Measurements from ENCODE around the gene ZNF319. TPM values are rescaled to one million over a fixed set of nuclear protein-coding genes. Genes with fewer than 3 reads are reported as not detected.

ZNF319 gene
- 2.5 and 11.7 TPM in 2 replicates for total RNA-seq

GRCh38 chr16:57999971-58000705, at the start of gene ZNF319:
Gene ZNF319 (minus strand): TSS chr16:58000672. CDS start chr16:57998265, 2,407 bp downstream.

GRCh38 chr16:58025351-58026138, 25.1 kb upstream of the ZNF319 start, which contains the start of gene MMP15:
Gene MMP15 (plus strand): TSS chr16:58025754. CDS start chr16:58026351, 597 bp downstream.

DNA sequence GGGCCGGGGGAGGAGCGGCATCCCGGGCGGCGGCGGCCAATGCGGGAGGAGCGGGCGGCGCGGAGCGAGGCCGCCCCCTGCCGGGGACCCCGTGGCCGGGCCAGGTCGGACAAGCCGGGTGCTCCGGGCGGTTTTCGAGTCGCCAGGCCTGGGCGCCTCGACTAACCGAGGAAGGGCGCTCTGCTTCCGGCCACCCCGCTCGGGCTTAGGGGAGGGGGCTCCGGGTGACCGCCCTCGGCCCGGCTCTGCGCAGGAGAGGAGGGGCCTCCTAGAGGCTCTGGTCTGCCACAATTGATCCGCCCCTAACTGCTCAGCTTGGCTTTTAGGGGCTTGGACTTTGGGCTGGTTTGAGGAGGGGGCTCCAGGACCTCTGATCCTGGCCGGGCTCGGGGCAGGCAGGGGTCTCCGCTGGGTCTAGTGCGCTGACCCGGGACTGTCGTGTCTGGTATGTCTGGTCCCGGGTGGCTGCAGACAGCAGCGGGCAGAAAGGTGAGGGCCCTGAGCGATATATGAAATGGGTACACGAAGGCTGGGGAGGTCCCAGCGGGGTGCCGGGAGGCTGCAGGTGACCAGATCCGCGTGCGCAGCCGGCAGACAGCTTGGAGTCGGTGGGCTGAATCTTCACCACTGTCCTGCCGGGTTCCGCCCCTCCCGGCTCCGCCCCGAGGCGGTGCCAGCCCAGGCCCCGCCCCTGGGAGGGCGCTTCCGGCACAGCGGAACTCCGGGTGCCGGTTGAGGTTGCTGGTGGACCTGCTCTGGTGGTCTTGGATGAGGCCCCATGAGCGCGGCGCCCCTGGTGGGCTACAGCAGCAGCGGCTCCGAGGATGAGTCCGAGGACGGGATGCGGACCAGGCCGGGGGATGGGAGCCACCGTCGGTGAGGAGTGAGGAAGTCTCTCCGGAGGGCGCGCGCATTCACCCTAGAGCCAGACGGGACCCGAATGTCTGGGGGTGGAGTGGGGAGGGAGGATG, 519 bp upstream of the ZNF319 start, which contains the start of gene USB1:
TSS of gene USB1 (plus strand) at position 702 of the 971 bp plus-strand sequence. CDS start at position 779, 77 bp downstream.

DNA sequence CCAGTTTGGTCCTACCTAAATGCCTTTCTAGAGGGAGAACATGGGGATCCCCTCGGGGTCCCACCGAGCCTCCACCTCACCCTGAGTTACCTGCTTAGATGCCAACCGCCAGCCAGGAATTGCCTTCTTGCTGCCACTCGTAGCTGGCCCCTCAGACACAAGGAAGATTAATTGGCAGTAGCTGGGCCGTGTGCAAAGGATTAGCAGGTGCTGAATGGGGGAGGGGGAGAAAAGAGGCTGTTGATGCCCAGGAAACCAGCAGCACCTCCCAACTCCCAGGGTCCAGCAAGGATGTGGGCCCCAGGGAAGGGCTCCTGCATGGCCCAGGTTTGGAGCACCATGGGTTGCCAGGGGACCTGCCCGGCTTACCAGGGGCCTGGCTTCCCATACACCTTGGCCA, 29.5 kb downstream of the ZNF319 start, which contains the start of gene CNGB1:
TSS of gene CNGB1 (minus strand) at position 159 of the 400 bp plus-strand sequence. CDS start 3,842 bp downstream, outside the sequence.

Other genes with a start within 250 kb of the ZNF319 start
- 23.3 and 44.1 TPM in 2 replicates for gene KIFC3, start 198.2 kb downstream of the ZNF319 start, total RNA-seq
- not detected in 2 replicates for gene CNGB1, start 29.5 kb downstream of the ZNF319 start, total RNA-seq
- 6.7 and 33.5 TPM in 2 replicates for gene USB1, start 735 bp upstream of the ZNF319 start, total RNA-seq
- 3.2 and 6.5 TPM in 2 replicates for gene MMP15, start 25.1 kb upstream of the ZNF319 start, total RNA-seq
- 53.4 and 61.9 TPM in 2 replicates for gene CFAP20, start 128.7 kb upstream of the ZNF319 start, total RNA-seq
- gene CSNK2A2, start 197.4 kb upstream of the ZNF319 start, total RNA-seq: 19.8 and 21.8 TPM in 2 replicates

All from cardiac atrium fibroblast (primary cell).